ENCODE data around the gene TUT1.

TUT1 gene

DNA sequence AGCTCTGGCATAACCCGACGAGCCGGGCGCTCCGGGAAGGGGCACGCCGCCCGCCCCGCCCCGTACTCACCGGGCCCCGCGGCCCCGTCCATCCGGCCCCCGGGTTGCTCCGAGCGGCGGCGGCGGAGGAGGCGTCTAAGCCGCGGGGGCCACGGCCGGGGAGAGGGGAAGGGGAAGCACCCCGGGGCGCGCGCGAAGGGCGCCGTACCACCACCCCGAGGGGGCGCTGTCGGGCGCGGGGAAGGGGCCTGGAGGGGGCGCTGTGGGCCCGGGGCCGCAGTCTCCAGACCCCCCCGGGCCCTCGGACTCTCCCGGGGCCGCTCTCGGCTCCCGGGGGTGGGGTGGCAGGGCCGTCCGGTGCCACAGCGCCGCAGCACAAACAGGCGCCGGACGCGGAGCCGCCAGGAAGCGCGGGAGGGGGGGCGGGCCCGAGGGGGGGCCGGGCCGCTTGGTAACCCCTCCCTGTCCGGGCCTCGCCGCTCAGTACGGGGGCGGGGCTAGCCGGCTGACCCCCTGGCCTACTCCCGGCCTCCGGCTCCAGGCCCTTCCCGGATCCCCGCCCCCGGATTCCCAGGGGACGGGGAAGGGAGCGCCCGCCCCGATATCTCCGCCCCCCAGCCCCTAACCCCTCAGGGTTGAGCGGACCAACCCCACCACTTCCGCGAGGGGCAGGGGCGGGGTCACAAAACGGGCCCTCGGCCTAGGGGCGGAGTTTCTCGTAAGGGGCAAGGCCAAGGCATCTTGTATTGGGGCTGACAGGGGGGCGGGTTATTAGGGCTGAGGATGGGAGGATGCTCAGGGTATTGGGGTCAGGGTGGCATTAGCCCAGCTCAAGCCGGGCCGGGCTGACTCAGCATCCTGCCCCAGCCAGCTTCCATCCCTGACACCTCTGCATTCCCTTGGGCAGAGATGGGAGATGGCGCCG is 21.3 kb upstream of the TUT1 start, which contains the start of the genes EML3 and ROM1:
TSS of gene EML3 (minus strand) at position 410 of the 925 bp plus-strand sequence. CDS start at position 92, 318 bp downstream.
TSS of gene ROM1 (plus strand) at position 892 of the 925 bp plus-strand sequence. CDS start at position 917, 25 bp downstream.
- Histone ChIP-seq H3K4me2 (ENCODE audit: low read length) (peak within 1 kb of the TSS; percentile 96), H3K27me3 (ENCODE audit: low read depth, low read length) (no peaks in the 10 kb centered on the region), H3K9ac (ENCODE audit: low read length) (peak within 1 kb of the TSS; percentile 96), H3K4me1 (ENCODE audit: low read length) (peaks cover 9% of the 10 kb centered on the region), H3K79me2 (ENCODE audit: low read length) (peaks cover 16% of the 10 kb centered on the region), H3K36me3 (replicated peaks; ENCODE audit: low read depth, low read length) (peaks cover 14% of the 10 kb centered on the region), H3K27ac (ENCODE audit: low read length) (peak within 1 kb of the TSS; percentile 72), H3K4me3 (ENCODE audit: low read length) (peak within 1 kb of the TSS; percentile 91), H4K20me1 (ENCODE audit: insufficient read depth, low read length) (no peaks in the 10 kb centered on the region), H3K9me3 (ENCODE audit: insufficient read depth, low read length) (no peaks in the 10 kb centered on the region), H2AFZ (ENCODE audit: low read depth, low read length) (peak within 1 kb of the TSS; percentile 31)
- TF ChIP-seq EZH2phosphoT487 (IDR thresholded peaks at IDR 0.05; ENCODE audit: low read depth): no peak
- TF ChIP-seq, protein P1, sequence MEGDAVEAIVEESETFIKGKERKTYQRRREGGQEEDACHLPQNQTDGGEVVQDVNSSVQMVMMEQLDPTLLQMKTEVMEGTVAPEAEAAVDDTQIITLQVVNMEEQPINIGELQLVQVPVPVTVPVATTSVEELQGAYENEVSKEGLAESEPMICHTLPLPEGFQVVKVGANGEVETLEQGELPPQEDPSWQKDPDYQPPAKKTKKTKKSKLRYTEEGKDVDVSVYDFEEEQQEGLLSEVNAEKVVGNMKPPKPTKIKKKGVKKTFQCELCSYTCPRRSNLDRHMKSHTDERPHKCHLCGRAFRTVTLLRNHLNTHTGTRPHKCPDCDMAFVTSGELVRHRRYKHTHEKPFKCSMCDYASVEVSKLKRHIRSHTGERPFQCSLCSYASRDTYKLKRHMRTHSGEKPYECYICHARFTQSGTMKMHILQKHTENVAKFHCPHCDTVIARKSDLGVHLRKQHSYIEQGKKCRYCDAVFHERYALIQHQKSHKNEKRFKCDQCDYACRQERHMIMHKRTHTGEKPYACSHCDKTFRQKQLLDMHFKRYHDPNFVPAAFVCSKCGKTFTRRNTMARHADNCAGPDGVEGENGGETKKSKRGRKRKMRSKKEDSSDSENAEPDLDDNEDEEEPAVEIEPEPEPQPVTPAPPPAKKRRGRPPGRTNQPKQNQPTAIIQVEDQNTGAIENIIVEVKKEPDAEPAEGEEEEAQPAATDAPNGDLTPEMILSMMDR (IDR thresholded peaks at IDR 0.05; ENCODE audit: low read depth, low read length): peak; percentile 99

DNA sequence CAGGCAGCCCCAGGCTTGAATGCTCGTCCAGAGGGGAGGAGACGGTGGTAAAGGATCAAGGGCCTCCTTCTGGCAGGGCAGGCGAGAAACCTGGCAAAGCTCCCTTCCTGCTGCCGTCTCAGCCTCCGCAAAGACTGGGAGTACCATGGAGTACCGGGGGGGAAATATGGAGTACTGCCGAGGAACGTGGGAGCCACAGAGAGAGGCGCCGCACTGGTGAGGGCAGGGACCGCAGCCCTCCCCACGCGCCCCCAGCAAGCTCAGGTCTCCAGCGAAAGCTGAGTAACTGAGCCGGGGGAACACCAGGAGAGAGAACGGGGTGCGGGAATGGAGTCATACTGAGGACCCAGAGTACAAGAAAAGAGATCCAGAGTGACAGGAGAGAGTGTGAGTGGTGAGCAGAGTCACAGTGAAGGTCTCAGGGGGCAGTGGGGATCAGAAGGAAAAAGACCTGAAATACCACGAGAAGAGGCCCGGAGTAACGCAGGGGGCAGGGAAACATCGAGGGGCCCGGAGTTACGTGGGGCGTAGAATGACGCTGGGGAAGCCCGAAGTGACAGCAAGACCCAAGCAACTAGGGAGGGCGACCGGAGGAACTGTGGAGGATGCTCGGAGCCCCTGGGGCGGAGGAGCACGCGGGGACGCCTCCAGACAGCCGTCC is 20.5 kb upstream of the TUT1 start:
- no peaks in the 10 kb centered on the region for H3K27me3 ChIP-seq (ENCODE audit: low read depth, low read length)
- peaks cover 9% of the 10 kb centered on the region for H3K4me1 ChIP-seq (ENCODE audit: low read length)
- peak overlapping the region; percentile 96 for H3K4me2 ChIP-seq (ENCODE audit: low read length)
- TF ChIP-seq, protein P1 (IDR thresholded peaks at IDR 0.05; ENCODE audit: low read depth, low read length): no peak
- TF ChIP-seq EZH2phosphoT487 (IDR thresholded peaks at IDR 0.05; ENCODE audit: low read depth): no peak
- H3K36me3 ChIP-seq (replicated peaks; ENCODE audit: low read depth, low read length): peaks cover 15% of the 10 kb centered on the region
- H3K79me2 ChIP-seq (ENCODE audit: low read length): peaks cover 16% of the 10 kb centered on the region
- peak overlapping the region; percentile 96 for H3K9ac ChIP-seq (ENCODE audit: low read length)
- H2AFZ ChIP-seq (ENCODE audit: low read depth, low read length): peak overlapping the region; percentile 31
- H4K20me1 ChIP-seq (ENCODE audit: insufficient read depth, low read length): no peaks in the 10 kb centered on the region
- no peaks in the 10 kb centered on the region for H3K9me3 ChIP-seq (ENCODE audit: insufficient read depth, low read length)
- peak overlapping the region; percentile 91 for H3K4me3 ChIP-seq (ENCODE audit: low read length)
- H3K27ac ChIP-seq (ENCODE audit: low read length): peak overlapping the region; percentile 72

DNA sequence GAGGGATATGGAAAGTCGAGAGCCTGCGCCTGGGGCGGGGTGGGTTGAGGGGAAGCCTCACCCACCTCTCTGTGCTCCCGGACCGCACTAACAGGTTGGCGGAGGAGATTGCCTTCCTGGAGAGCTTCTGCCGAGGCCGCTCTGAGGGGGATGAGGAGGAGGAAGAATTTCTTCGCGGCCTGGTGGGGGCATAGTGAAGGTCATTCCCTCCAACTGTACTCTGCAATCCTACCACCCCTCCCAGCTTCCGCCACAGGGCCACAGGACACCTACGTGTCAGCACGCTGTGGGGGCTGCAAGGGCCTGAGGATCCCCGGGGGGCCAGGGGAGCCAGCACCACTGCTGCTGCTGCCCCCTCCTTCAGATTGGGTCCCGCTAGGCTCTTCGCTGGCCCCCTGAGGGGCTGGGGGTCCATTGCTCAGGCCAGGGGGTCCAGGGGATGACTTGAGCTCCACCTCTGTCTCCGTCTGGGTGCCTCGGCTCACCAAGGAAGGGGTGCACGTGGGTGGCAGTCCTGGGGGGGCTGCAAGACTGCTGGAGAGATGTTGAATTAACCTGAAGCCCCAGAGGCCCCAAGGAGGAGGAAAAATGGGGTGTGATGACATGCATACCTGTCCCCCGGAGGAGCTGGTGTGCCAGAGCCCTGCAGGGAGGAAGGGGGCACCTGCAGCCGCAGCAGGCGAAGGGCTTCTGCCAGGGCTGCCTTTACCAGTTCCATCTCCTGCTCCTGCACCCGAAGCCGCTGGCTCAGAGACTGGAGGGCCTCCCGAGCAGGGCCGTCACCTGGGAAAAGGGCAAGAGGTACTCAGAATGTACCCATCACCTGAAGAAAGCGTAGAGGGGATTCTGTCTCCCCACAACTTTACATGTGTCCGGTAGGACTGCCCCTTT is 19.7 kb upstream of the TUT1 start:
- peak overlapping the region; percentile 96 for H3K4me2 ChIP-seq (ENCODE audit: low read length)
- H3K79me2 ChIP-seq (ENCODE audit: low read length): peaks cover 16% of the 10 kb centered on the region
- TF ChIP-seq EZH2phosphoT487 (IDR thresholded peaks at IDR 0.05; ENCODE audit: low read depth): no peak
- TF ChIP-seq, protein P1 (IDR thresholded peaks at IDR 0.05; ENCODE audit: low read depth, low read length): no peak
- H3K4me3 ChIP-seq (ENCODE audit: low read length): peak overlapping the region; percentile 91
- peaks cover 15% of the 10 kb centered on the region for H3K36me3 ChIP-seq (replicated peaks; ENCODE audit: low read depth, low read length)
- H4K20me1 ChIP-seq (ENCODE audit: insufficient read depth, low read length): no peaks in the 10 kb centered on the region
- peaks cover 9% of the 10 kb centered on the region for H3K4me1 ChIP-seq (ENCODE audit: low read length)
- H2AFZ ChIP-seq (ENCODE audit: low read depth, low read length): 0 out of 2 replicates have a peak overlapping the region, but pooled peaks have one; percentile 31
- H3K27me3 ChIP-seq (ENCODE audit: low read depth, low read length): no peaks in the 10 kb centered on the region
- peak overlapping the region; percentile 96 for H3K9ac ChIP-seq (ENCODE audit: low read length)
- H3K27ac ChIP-seq (ENCODE audit: low read length): peak overlapping the region; percentile 72
- H3K9me3 ChIP-seq (ENCODE audit: insufficient read depth, low read length): no peaks in the 10 kb centered on the region
